Mesenchymal stem cell (in vitro differentiated cells and primary cell): Measurements from ENCODE around the gene JMJD4.
"Not testable (repeated sequence)": the region's sequence is repeated elsewhere in the genome, so short reads cannot be mapped to it uniquely, and the experiment has no call there.

ENCODE experiments used
- DNase-seq: peaks from one replicate; pipeline ENCODE4 v3.0.0-alpha.2; 2013
- H2AFZ ChIP-seq: one replicate; pipeline ENCODE4 v1.6.1; 2013; ENCODE audit warnings: low read depth, mild to moderate bottlenecking, control low read depth, inconsistent platforms, low read length, moderate library complexity
- H2AK5ac ChIP-seq: 2 replicates; pipeline ENCODE4 v1.6.1; 2013; ENCODE audit warnings: low read length, moderate library complexity, mild to moderate bottlenecking, inconsistent platforms; ENCODE audit not compliant: severe bottlenecking
- H2BK120ac ChIP-seq: one replicate; pipeline ENCODE4 v1.6.1; 2013; ENCODE audit warnings: low read depth, mild to moderate bottlenecking, inconsistent platforms, low read length, moderate library complexity
- H2BK12ac ChIP-seq, 2 experiments: one replicate each; pipeline ENCODE4 v1.6.1; 2013; ENCODE audit warnings: inconsistent platforms in 2 of 2, low read length in 2 of 2, mild to moderate bottlenecking in 2 of 2, moderate library complexity in 2 of 2, control low read depth in 1 of 2
- H2BK15ac ChIP-seq: one replicate; pipeline ENCODE4 v1.6.1; 2013; ENCODE audit warnings: mild to moderate bottlenecking, low read depth, inconsistent platforms; ENCODE audit not compliant: poor library complexity, severe bottlenecking
- H2BK5ac ChIP-seq: 2 replicates; pipeline ENCODE4 v1.6.1; 2013; ENCODE audit warnings: low read depth, mild to moderate bottlenecking, low read length, control low read depth, inconsistent platforms; ENCODE audit not compliant: poor library complexity, severe bottlenecking
- H3K14ac ChIP-seq, 2 experiments: one replicate each; pipeline ENCODE4 v1.6.1; 2013; ENCODE audit warnings: inconsistent platforms in 2 of 2, low read length in 2 of 2, control low read depth in 1 of 2, mild to moderate bottlenecking in 1 of 2, moderate library complexity in 1 of 2
- H3K18ac ChIP-seq, 2 experiments: one replicate each; pipeline ENCODE4 v1.6.1; 2013; ENCODE audit warnings: inconsistent platforms in 2 of 2, low read length in 2 of 2, control low read depth in 1 of 2, low read depth in 1 of 2, mild to moderate bottlenecking in 1 of 2
- H3K23ac ChIP-seq, 2 experiments: one replicate each; pipeline ENCODE4 v1.6.1; 2013; ENCODE audit warnings: inconsistent platforms in 2 of 2, low read length in 2 of 2, mild to moderate bottlenecking in 2 of 2, moderate library complexity in 2 of 2, control low read depth in 1 of 2
- H3K27ac ChIP-seq: 2 replicates; pipeline ENCODE4 v1.5.1; 2013; ENCODE audit warnings: mild to moderate bottlenecking, moderate library complexity, low read length, control low read depth, inconsistent platforms; ENCODE audit not compliant: poor library complexity, severe bottlenecking
- H3K27me3 ChIP-seq, 2 experiments: 2 replicates each; pipeline versions ENCODE4 v1.6.1 to v1.7.0; 2013; ENCODE audit warnings: low read length in 2 of 2, mild to moderate bottlenecking in 2 of 2, moderate library complexity in 2 of 2, control low read depth in 1 of 2, inconsistent platforms in 1 of 2; ENCODE audit not compliant: control insufficient read depth in 1 of 2, insufficient read depth in 1 of 2
- H3K36me3 ChIP-seq, 2 experiments: 2 replicates each; pipeline versions ENCODE4 v1.6.1 to v1.7.0; 2013; ENCODE audit warnings: low read length in 2 of 2, control low read depth in 1 of 2, inconsistent platforms in 1 of 2, low read depth in 1 of 2, mild to moderate bottlenecking in 1 of 2; ENCODE audit not compliant: insufficient read depth in 2 of 2, control insufficient read depth in 1 of 2
- H3K4ac ChIP-seq, 2 experiments: one replicate each; pipeline ENCODE4 v1.6.1; 2013; ENCODE audit warnings: inconsistent platforms in 2 of 2, low read length in 2 of 2, mild to moderate bottlenecking in 2 of 2, moderate library complexity in 2 of 2, control low read depth in 1 of 2, low read depth in 1 of 2
- H3K4me1 ChIP-seq: 2 replicates; pipeline ENCODE4 v1.6.1; 2013; ENCODE audit warnings: low read depth, low read length, control low read depth; ENCODE audit not compliant: control insufficient read depth, insufficient read depth
- H3K4me2 ChIP-seq: 2 replicates; pipeline ENCODE4 v1.6.1; 2013; ENCODE audit warnings: low read length, mild to moderate bottlenecking, inconsistent platforms; ENCODE audit not compliant: poor library complexity, severe bottlenecking
- H3K4me3 ChIP-seq, 2 experiments: 2 replicates each; pipeline versions ENCODE4 v1.5.1 to v1.7.0; 2013; ENCODE audit warnings: low read length in 2 of 2, mild to moderate bottlenecking in 2 of 2, control low read depth in 1 of 2, low read depth in 1 of 2; ENCODE audit not compliant: insufficient read depth in 1 of 2
- H3K79me1 ChIP-seq: replicated peaks from 2 replicates; pipeline ENCODE4 v1.6.1; 2013; ENCODE audit warnings: mild to moderate bottlenecking, control low read depth, low read length, inconsistent platforms; ENCODE audit not compliant: poor library complexity, severe bottlenecking
- H3K9ac ChIP-seq: 2 replicates; pipeline ENCODE4 v1.7.0; 2013; ENCODE audit warnings: mild to moderate bottlenecking, low read length, moderate library complexity
- H3K9me3 ChIP-seq: 2 replicates; pipeline ENCODE4 v1.7.0; 2013; ENCODE audit warnings: mild to moderate bottlenecking, low read length; ENCODE audit not compliant: control insufficient read depth
- H4K8ac ChIP-seq: one replicate; pipeline ENCODE4 v1.6.1; 2013; ENCODE audit warnings: inconsistent platforms, mild to moderate bottlenecking, low read length, moderate library complexity
- H4K91ac ChIP-seq: one replicate; pipeline ENCODE4 v1.6.1; 2013; ENCODE audit warnings: mild to moderate bottlenecking, low read length, inconsistent platforms
- WGBS: methylation state at CpG from one replicate; pipeline ENCODE4 v1.1.7; 2013; ENCODE audit warnings: mixed read lengths; 5-methylcytosine and 5-hydroxymethylcytosine counted together

JMJD4 gene

GRCh38 chr1:227709451-227709850 is 25.7 kb downstream of the JMJD4 start:
- no peak overlapping the region for H2BK15ac ChIP-seq
- H3K36me3 ChIP-seq: no peaks in the 10 kb centered on the region
- DNase-seq: no peak
- H3K23ac ChIP-seq: no peak overlapping the region
- H3K27me3 ChIP-seq: no peaks in the 10 kb centered on the region
- H3K4me1 ChIP-seq: no peaks in the 10 kb centered on the region
- H3K4me2 ChIP-seq: no peak overlapping the region
- no peak overlapping the region for H3K4me3 ChIP-seq
- H2AK5ac ChIP-seq: no peak overlapping the region
- H4K91ac ChIP-seq: no peak overlapping the region
- no peak overlapping the region for H3K14ac ChIP-seq
- no peak overlapping the region for H3K4ac ChIP-seq
- H2BK120ac ChIP-seq: no peak overlapping the region
- no peak overlapping the region for H2BK12ac ChIP-seq
- no peak overlapping the region for H2AFZ ChIP-seq
- no peak overlapping the region for H4K8ac ChIP-seq
- no peak overlapping the region for H3K9ac ChIP-seq
- no peak overlapping the region for H2BK5ac ChIP-seq
- H3K79me1 ChIP-seq: no peaks in the 10 kb centered on the region
- H3K18ac ChIP-seq: no peak overlapping the region
- WGBS: 29% methylated on average over 1 of the region's 1 CpG
- H3K9me3 ChIP-seq: peaks cover 55% of the 10 kb centered on the region
- H3K27ac ChIP-seq: no peak overlapping the region

GRCh38 chr1:227707846-227708245 is 27.3 kb downstream of the JMJD4 start:
- 65% methylated on average over 1 of the region's 1 CpG for WGBS
- no peak overlapping the region for H2BK12ac ChIP-seq
- H3K9me3 ChIP-seq: peaks cover 46% of the 10 kb centered on the region
- H3K36me3 ChIP-seq: no peaks in the 10 kb centered on the region
- H4K8ac ChIP-seq: no peak overlapping the region
- no peak overlapping the region for H2AK5ac ChIP-seq
- H3K4me3 ChIP-seq: no peak overlapping the region
- no peak overlapping the region for H4K91ac ChIP-seq
- no peak for DNase-seq
- no peak overlapping the region for H2BK120ac ChIP-seq
- H3K14ac ChIP-seq: no peak overlapping the region
- no peak overlapping the region for H3K9ac ChIP-seq
- no peaks in the 10 kb centered on the region for H3K4me1 ChIP-seq
- no peak overlapping the region for H2BK5ac ChIP-seq
- H3K79me1 ChIP-seq: no peaks in the 10 kb centered on the region
- H3K27me3 ChIP-seq: no peaks in the 10 kb centered on the region
- H3K4me2 ChIP-seq: no peak overlapping the region
- no peak overlapping the region for H2BK15ac ChIP-seq
- no peak overlapping the region for H2AFZ ChIP-seq
- H3K23ac ChIP-seq: no peak overlapping the region
- no peak overlapping the region for H3K18ac ChIP-seq
- no peak overlapping the region for H3K4ac ChIP-seq
- H3K27ac ChIP-seq: no peak overlapping the region

- H4K91ac ChIP-seq, DNase-seq, H4K8ac ChIP-seq, H3K27me3 ChIP-seq, H2BK15ac ChIP-seq, H3K4me2 ChIP-seq, H2BK5ac ChIP-seq, H3K14ac ChIP-seq, H3K79me1 ChIP-seq, H2AK5ac ChIP-seq, H3K4me3 ChIP-seq, H3K4ac ChIP-seq, H3K4me1 ChIP-seq, H3K36me3 ChIP-seq, H3K27ac ChIP-seq, H3K23ac ChIP-seq, H3K18ac ChIP-seq, H2AFZ ChIP-seq, H2BK120ac ChIP-seq, H2BK12ac ChIP-seq, H3K9ac ChIP-seq: not testable (repeated sequence)
- no CpG with 5 or more reads among the region's 1 CpG for WGBS
- peaks cover 27% of the 10 kb centered on the region for H3K9me3 ChIP-seq
Observed at GRCh38 chr1:227701631-227702030, 33.5 kb downstream of the JMJD4 start.

GRCh38 chr1:227697321-227697864 is 37.7 kb downstream of the JMJD4 start:
- Histone ChIP-seq H3K23ac (no peak overlapping the region), H3K4me3 (no peak overlapping the region), H2AK5ac (no peak overlapping the region), H3K27me3 (no peaks in the 10 kb centered on the region), H3K14ac (no peak overlapping the region), H3K4me1 (no peaks in the 10 kb centered on the region), H3K18ac (no peak overlapping the region), H3K27ac (no peak overlapping the region), H4K8ac (no peak overlapping the region), H3K36me3 (no peaks in the 10 kb centered on the region), H2BK5ac (no peak overlapping the region), H3K79me1 (no peaks in the 10 kb centered on the region), H3K4ac (no peak overlapping the region), H2BK12ac (no peak overlapping the region), H2AFZ (no peak overlapping the region), H3K9me3 (peaks cover 57% of the 10 kb centered on the region), H4K91ac (no peak overlapping the region), H2BK15ac (no peak overlapping the region), H3K4me2 (no peak overlapping the region), H2BK120ac (no peak overlapping the region), H3K9ac (no peak overlapping the region)
- no peak for DNase-seq
- WGBS: 100% methylated on average over 1 of the region's 3 CpGs
